Embryonic facial prominence (tissue), 1 donor: ENCODE measurements around the gene TXNRD1.
"Not testable (repeated sequence)": the region's sequence is repeated elsewhere in the genome, so short reads cannot be mapped to it uniquely, and the experiment has no call there.

Source experiments
- DNase-seq: peaks from one replicate; pipeline ENCODE4 v3.0.0-alpha.2; 2016; ENCODE audit errors: extremely low spot score

Gene TXNRD1

DNA sequence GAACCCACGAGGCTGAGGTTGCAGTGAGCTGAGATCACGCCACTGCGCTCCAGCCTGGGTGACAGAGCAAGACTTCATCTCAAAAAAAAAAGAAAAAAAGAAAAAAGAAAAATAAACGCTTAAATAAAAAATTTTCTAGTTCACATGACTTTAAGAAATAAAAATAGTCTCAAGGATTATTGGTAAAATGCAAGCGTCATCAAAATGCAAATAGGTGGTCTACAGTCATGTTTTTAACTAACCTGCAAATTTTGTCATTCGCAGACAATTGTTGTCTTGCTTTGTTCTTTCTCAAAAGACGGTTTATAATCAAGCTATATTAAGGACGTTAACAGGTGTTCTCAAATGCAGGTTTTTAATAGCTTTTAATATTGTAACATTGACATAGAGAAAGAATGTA is 22.4 kb downstream of the TXNRD1 start:
- DNase-seq, result no peak

DNA sequence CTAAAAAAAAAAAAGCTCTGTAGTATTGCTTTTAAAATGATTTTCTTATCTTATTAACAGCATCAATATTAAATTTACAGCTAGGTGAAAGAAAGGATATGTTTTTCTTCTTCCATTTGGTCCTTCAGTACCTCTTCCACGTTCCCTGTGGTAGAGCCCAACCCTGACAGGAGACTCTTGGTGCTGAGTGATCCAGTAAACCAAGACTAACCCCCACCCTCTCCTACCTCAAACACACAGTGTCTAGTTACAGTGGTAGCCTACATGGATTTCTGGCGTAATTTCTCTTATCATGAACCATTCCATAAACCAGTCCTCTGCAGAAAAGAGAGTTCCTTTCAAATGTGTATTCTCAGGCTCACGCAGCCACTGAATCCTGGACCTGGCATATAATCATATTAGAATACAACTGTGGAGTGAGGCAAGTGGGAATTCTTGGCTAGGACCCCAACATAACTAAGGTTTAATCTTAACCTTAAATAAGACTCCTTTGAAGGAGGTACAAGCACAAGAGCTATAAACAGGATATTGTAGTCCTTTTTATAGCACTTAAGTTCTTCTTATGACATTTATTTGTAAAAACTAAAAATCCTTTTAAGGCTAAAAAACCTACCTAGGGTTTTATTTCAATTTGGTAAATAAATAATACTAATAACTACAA is 27.1 kb downstream of the TXNRD1 start:
- DNase-seq, result no peak

DNA sequence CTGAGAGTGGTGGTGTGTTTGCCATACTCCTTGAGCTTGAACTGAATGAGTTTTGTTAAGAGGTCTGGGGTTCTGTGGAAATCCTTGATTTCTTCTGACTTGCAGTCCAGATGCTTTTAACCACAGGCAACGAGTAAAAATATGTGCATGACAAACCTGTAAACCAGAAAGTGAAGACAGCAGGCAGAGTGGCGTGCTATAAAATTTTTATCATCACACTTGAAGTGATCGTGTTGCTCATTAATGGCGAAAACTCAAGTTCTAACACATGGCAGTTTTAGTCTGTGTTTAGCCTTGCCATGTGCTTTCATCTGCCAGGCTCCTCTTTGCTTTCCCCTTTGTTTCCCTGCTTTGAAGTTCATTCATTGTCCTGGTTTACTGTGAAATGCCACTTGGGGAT is 28.0 kb downstream of the TXNRD1 start:
- no peak for DNase-seq

DNA sequence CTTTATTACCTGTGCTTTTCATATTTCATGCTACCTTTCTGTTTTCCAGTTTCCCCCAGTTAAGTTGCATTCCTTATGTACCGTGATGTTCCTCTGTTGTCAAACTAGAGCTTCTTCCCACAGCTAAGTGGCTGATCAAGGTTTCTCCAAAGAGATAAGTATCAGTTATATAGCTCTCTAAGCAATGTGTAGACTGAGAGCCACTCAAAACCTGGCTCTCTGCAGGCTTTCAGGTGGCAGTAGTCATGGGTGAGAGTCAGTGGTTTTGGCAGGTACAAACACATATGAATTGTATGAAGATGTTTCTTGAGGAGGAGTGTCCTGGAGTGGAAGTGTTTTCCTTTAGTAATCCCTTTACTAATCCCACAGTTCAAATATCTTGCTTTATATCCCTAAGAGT is 28.4 kb downstream of the TXNRD1 start:
- DNase-seq, result no peak

DNA sequence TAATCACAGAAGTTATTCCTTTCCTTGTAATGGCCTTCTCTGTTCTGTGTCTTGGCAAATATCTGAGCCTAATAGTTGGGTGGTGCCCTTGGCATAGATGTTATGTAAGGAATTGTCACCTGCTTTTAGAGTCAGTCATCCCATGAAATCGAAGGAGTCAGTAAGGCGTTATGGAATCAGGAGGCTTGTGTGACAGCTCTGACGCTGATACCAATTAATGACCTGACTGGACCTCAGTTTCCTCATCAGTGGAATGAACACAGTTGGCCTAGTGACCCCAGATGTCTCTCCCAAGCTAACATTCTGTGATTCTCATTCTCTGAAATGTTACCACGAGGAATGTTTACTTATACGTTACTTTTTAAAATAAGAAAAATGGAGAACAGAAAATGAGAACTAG is 32.1 kb downstream of the TXNRD1 start:
- no peak for DNase-seq

DNA sequence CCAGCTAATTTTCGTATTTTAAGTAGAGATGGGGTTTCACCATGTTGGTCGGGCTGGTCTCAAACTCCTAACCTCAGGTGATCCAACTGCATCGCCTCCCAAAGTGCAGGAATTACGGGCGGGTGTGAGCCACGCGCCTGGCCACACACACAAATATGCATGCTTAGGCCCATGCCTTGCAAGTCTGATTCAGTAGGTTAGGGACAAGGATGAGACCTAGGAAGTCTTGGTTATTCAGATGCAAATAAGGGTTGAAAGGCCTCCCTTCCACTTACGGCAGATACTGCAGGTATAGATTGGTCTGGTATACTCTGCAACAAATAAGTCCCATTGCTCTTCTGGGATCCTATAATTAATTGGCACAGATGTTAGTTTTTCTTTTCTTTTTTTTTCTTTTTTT is 32.9 kb downstream of the TXNRD1 start:
- DNase-seq, result no peak

DNA sequence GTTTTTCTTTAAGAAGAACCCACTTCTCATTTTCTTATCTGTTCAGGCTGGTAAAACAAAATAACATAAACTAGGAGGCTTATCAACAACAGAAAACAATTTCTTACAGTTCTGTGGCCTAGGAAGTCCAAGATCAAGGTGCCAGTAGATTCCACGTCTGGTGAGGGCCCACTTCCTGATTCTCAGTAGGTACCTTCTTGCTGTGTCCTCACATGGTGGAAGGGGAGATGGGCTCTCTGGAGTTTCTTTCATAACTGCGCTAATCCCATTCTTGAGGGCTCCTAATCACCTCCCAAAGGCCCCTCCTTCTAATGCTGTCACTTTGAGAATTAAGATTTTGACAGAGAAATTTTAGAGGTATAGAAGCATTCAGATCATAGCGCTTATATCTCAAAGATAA is 33.4 kb downstream of the TXNRD1 start:
- DNase-seq, result no peak

DNA sequence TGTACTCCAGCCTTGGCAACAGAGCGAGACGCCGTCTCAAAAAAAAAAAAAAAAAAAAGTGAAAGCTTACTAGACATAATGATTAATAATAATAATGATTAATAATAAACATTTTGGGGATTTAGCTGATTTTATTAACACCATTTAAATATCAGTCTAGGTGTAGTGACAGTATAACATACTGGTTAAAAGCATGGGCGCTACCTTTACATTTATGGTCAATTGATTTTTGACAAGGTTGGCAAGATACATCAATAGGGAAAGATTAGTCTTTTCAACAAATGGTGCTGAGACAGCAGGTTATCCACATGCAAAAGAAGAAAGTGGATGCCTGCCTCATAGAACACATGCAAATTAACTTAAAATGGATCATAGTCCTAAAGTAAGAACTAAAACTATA is 34.3 kb downstream of the TXNRD1 start:
- DNase-seq, result no peak

DNA sequence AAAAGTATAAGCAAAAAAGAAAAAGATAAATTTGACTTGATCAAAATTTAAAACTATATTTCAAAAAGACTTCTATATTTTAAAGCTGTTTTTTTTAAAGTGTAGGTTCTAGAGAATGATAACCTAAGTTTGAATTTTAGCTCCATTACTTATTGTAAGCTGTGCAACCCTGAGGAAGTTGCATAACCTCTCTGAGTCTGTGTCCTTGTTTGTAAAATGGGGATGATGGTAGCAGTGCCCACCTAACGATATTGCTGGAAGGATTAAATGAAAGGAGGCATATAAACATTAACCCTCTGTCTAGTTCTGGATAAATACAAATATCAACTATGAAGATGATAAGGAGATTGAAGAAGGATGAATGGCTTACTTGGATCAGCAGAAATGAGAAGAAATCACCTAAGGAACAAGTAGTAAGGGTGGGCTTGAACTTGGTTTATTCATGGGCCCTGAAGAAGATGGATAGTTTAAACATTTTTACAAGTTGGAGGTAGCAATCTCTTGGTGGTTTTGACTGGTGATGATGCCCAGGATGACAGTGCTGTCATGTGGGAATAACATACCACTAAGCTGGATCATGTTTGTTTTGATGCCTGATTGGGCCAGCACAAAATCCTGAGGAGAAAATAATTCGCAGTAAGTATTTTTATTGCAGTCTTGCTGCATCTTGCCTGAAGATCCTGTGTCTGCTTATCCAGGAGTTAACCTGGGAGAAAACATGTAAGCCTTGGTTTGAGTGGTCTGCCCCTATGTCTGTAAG is 35.0 kb downstream of the TXNRD1 start:
- no peak for DNase-seq

DNA sequence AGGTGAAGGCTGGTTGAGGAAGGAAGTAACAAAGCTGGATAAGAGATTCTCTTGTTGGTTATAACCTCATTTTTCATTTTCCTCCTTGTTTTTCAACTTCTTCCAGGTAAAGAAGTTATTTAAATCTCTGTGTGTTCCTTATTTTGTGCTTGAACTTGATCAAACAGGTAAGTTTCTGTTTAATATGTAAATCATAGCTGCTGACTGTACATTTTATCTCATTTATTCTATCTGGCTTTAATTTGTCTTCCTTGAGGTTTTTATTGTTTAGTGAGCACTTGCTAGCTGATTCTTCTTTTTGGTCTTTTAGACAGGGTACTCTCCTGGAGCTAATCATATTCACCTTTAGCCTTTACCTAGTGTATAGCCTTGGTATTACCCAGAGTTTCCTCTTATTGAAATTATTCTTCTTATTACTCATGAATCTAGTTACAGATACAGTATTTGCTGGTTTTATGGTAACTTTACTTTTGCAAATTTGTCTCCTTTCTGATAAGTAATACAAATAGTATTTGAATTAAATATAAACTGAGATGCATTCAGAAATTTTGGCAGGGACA is 42.4 kb downstream of the TXNRD1 start:
- no peak for DNase-seq

DNA sequence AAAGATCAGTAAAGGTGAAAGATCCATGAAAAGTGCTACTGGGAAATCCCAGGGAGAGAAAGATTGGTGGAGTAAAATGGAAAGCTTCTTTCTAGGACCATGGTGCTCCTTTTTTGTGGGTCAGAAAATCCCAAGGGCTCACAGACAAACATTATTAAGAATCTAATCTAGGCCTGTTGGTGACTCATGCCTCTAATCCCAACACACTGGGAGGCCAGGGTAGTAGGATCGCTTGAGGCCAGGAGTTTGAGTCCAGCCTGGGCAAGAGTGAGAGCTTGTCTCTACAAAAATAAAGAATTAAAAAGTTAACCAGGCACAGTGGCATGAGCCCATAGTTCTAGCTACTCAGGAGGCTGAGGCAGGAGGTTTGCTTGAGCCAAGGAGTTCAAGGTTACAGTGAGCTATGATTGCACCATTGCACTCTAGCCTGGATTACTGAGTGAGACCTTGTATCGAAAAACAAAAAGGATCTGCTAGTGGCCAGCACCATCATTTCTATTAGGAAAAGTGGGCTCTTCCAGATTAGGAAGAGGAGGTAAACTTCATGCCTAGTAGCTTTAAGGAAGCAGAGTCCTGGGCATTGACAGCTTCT is 43.0 kb downstream of the TXNRD1 start:
- no peak for DNase-seq

DNA sequence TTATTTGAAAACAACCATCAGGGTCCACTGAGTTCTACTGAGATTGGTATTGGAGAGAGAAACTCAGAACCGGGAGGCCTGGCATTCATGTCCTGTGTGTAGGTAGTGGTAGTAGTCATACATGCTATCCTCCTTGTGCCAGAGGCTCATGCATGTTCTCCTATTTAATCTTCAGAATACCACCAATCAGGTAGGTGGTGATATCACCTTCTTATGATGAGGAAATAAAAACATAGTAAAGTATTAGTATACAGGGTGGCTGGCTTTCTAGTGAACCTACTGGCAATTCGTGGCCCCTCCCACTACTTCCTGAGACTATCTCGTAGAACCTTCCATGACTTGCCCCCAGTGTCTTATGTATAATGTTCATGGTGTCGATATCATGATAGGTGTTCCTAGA is 47.4 kb downstream of the TXNRD1 start:
- no peak for DNase-seq

DNA sequence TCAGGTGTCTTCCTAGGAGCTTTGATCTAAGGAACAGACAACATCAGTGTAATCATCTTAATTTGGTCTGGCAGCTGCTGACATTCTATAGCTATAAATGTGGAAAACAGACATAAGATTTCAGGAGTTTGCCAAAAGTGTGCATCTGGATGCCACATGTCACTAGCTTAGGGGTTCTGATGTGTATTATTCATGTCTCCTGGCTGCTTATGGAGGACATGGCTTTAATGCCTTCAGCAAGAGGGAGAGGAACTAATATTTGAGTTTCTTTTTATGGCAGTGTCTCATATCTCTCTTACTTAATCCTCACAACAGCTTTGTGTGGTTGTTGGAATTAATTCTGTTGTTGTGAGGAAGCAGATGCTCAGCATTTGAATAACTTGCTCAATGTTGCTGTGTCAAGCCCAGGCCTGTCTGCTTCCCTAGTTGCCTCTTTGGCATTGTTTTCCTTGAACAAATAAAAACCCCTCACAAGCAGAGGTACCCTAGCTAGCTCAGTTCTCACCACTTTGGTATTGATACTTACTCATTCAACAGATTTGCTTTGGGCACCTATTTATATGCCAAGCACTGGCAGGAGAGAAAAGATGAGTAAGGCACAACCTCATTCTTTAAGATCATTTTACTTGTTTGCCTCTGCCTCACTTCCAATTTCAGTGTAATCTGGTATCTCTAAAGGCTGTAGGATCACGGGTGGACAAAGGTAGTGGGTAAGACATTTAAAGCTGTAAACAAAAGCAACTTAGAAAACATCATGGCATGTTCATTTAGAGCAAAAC is 48.2 kb downstream of the TXNRD1 start:
- DNase-seq, result peak; percentile 51

DNA sequence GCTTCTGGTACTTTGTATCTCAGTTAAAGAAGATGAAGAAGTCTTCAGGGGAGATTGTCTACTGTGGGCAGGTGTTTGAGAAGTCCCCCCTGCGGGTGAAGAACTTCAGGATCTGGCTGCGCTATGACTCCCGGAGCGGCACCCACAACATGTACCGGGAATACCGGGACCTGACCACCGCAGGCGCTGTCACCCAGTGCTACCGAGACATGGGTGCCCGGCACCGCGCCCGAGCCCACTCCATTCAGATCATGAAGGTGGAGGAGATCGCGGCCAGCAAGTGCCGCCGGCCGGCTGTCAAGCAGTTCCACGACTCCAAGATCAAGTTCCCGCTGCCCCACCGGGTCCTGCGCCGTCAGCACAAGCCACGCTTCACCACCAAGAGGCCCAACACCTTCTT is 49.9 kb downstream of the TXNRD1 start:
- DNase-seq, result not testable (repeated sequence)

DNA sequence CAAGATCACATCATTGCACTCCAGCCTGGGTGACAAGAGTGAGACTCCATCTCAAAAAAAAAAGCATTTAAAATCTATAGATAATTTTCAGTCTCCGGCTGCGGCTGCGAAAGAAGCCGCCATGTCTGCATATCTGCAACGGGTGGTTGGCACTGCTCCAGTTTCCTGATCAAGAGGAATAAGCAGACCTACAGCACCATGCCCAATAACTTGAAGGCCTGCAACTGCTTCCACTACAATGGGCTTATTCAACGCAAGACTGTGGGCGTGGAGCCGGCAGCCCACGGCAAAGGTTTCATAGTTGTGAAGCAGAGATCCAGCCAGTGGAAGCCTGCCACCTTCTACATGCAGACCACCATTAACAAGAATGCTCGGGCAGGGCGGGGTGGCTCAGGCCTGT is 57.4 kb downstream of the TXNRD1 start:
- DNase-seq, result no peak

DNA sequence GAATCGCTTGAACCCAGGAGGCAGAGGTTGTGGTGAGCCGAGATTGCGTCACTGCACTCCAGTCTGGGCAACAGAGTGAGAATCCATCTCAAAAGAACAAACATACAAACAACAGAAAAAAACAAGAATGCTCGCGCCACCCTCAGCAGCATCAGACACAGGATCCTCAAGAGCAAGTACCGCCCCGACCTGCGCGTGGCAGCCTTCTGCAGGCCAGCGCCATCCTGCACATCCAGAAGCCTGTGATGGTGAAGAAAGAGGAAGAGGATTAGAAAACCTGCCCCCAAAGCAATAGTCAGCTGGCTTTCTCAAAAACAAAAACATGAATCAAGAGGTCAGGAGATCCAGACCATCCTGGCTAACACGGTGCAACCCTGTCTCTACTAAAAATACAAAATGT is 57.9 kb downstream of the TXNRD1 start:
- DNase-seq, result no peak

DNA sequence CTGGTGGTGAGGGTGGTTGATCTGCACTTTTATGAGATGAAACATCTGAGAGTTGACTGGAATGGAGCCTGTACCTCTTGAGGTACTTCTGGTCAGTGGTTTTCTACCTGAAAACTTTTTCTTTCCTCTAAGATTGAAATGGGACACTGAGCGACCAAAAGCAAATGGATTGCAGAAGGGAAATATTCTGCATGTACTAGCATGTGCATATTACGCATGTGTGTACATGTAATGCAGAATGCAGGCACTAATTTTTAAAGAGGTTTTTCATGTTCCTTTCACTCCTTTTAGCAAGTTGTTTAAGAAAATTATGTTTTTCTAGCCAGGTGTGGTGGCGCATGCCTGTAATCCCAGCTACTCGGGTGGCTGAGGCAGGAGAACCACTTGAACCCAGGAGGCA is 59.2 kb downstream of the TXNRD1 start:
- DNase-seq, result no peak

DNA sequence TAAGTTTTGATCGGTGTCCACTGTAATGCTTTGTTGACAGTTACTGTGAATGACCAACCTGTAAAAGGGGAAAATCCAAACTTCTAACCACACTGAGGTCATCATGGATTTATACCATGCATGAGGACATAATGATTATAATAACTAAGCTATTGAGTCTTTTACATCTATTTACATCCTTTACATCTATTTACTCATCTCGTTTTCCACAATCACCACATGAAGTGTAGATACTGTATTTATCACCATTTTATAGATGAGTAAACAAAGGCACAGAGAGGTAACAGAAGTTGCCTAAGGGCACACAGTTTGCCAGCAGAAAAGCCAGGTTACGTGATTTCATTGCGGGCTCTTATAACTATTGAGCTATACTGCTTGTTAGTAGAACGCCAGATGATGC is 60.1 kb downstream of the TXNRD1 start:
- no peak for DNase-seq

DNA sequence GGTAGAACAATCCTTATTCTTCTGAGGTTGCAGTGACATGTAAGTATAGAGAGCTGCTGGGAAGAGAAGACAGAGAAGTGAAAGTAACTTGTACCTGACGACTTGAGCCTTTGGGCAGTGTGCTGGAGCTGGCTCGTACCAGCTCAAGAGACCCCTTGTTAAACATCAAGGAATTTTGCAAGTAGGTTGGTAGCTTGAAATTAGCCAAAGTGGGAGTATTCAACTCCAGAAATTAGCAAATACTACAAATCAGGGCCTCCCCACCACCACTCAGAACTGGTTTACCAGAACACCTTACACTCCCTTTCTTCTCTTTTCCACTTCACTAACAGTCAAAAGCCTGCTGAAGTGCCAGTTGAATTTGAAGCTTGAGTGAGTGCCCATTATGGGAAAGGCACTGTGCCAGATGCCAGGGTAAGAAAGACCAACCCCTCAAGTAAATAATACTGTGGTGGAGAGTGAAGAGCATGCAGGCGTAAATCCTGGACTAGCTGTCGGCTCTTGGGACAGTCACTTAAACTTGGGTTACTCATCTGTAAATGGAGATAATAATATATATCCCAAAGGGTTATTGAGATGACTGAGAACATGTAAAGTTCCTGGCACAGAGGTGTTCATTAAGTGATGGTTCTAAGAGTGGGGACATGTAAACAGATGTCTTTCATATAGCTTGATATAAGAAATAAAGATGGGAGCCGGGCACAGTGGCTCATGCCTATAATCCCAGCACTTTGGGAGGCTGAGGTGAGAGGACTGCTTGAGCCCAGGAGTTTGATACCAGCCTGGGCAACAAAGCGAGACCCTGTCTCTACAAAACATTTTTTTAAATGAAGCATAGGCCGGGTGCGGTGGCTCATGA is 60.9 kb downstream of the TXNRD1 start:
- DNase-seq, result no peak

DNA sequence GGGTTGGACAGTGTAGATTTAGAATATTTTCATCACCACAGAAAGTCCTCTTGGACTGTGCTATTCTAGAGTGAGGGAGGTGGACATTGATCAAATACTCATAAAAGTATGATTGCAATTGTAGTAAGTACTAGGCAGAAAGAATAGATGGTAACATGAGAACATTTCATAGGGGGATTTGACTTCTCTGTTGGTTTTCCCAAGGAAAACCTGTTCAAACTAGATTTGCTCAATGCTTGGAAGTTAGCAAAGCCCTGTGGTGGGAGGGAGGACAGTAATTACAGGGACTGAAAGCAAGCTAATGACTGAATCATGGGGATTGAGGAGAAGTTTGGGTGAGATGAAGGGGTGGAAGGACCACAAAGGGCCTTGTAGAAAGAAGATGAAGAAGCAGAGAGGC is 63.6 kb downstream of the TXNRD1 start:
- DNase-seq, result no peak

DNA sequence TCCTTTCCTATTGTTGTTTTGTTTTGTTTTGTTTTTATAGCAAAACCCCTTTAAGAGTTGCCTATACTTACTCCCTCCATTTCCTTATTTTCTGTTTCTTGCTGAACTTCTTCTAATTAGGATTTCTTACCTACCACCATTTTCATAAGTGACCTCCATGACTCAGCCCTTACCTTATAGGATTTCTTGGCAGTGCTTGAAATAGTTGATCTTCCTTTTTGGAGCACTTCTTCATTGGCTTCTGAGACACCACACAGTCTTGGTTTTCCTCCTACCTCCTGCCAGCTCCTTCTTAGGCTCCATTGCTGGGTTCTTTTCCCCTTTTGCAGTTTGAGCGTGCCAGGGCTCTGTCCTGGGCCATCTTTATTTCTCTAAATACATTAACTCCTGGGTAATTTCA is 64.5 kb downstream of the TXNRD1 start:
- no peak for DNase-seq
